ENCODE results near the gene SLAIN2. TPM values are rescaled to one million over a fixed set of nuclear protein-coding genes. Genes with fewer than 3 reads are reported as not detected.
"Not testable (repeated sequence)": the region's sequence is repeated elsewhere in the genome, so short reads cannot be mapped to it uniquely, and the experiment has no call there.

The SLAIN2 gene
- total RNA-seq, 1 donor from 2014 or later: 62.1 TPM

DNA sequence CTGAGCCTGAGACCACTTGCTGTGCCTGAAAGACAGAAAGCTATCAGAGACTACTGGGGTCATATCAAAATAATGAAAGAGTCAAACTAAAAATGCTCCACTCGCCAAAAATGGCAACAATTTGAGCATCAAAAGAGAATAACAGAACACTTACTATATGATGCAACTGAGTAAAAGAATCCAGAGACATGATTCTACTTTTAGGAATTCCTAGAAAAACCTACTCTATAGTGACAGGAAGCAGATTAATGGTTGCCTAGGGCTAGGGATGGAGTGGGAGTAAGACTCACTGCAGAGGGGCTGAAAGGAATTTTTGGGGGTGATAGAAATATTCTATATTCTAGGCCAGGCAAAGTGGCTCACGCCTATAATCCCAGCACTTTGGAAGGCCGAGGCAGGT lies 29.4 kb upstream of the SLAIN2 start:
- DNase-seq (no peak), ATAC-seq (ENCODE audit: low read depth) (no peak)
- Mint-ChIP-seq H3K4me3 (no peak overlapping the region), H3K9me3 (no peaks in the 10 kb centered on the region), H3K36me3 (ENCODE audit: low read depth) (no peaks in the 10 kb centered on the region), H3K27me3 (no peaks in the 10 kb centered on the region), H3K27ac (no peak overlapping the region), H3K4me1 (no peaks in the 10 kb centered on the region)
- POLR2A ChIA-PET: no interaction called here
- intact Hi-C loops (cut with micrococcal nuclease): no loop called here
- CTCF ChIA-PET: no interaction called here
- TF ChIP-seq, protein P1, sequence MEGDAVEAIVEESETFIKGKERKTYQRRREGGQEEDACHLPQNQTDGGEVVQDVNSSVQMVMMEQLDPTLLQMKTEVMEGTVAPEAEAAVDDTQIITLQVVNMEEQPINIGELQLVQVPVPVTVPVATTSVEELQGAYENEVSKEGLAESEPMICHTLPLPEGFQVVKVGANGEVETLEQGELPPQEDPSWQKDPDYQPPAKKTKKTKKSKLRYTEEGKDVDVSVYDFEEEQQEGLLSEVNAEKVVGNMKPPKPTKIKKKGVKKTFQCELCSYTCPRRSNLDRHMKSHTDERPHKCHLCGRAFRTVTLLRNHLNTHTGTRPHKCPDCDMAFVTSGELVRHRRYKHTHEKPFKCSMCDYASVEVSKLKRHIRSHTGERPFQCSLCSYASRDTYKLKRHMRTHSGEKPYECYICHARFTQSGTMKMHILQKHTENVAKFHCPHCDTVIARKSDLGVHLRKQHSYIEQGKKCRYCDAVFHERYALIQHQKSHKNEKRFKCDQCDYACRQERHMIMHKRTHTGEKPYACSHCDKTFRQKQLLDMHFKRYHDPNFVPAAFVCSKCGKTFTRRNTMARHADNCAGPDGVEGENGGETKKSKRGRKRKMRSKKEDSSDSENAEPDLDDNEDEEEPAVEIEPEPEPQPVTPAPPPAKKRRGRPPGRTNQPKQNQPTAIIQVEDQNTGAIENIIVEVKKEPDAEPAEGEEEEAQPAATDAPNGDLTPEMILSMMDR (IDR thresholded peaks at IDR 0.05): no peak

DNA sequence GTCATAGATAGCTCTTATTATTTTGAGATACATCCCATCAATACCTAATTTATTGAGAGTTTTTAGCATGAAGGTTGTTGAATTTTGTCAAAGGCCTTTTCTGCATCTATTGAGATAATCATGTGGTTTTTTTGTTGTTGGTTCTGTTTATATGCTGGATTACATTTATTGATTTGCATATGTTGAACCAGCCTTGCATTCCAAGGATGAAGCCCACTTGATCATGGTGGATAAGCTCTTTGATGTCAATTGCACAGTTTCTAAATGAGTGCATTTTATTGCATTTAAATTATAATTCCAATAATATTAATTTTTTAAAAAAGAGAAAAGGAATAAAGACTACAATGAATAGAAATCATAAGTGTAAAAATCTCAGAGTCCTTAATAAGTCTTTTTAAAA lies 26.6 kb upstream of the SLAIN2 start:
- H3K27ac Mint-ChIP-seq; POLR2A ChIA-PET; CTCF ChIA-PET; H3K4me3 Mint-ChIP-seq; H3K27me3 Mint-ChIP-seq; DNase-seq; ATAC-seq (ENCODE audit: low read depth); H3K36me3 Mint-ChIP-seq (ENCODE audit: low read depth); H3K4me1 Mint-ChIP-seq; H3K9me3 Mint-ChIP-seq: not testable (repeated sequence)
- intact Hi-C loops (cut with micrococcal nuclease): loop anchor here (5.0 kb wide), 1 partner anchor 183 kb away; no protein-coding TSS in a partner anchor

DNA sequence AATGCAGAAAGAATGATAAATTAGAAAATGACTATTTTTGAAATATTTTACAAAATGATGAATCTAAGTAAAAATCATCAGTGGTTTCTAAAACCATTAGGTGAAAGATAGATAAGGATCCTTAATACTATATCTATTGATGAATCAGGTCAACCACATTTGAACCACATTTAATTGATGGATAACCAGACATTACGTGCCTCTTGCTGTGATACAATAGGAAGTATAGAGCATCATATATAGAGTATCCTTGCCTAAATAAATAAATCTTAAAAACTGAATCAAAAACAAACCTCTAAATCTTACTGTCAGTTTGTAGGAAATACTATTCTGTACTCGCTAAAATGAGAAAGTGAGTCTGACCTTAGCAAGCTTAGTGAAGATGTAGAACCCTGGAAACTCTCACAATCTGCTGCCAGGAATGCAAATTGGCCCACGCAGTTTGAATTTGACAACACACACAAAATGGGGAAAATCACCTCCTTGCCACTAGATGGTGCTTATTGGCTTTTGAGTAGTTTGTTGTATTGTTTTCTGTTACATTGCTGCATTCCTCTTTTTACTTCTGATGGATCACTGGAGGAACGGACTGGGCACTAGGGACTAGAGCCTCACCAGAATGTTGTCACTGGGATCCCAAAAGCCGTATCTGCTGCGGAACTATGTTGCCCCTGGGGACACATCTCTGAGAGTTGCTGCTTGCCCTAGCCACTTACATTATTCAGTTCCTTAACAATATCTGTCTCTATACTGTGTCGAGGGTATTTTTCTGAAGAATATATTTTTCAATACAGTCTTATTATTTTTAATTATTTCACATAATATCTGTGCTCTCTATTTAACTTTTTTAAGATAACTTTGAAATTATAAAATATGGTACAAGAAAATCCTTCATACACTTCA lies 25.4 kb upstream of the SLAIN2 start:
- no peak for DNase-seq
- Mint-ChIP-seq H3K4me3 (no peak overlapping the region), H3K9me3 (no peaks in the 10 kb centered on the region), H3K27ac (no peak overlapping the region), H3K4me1 (no peaks in the 10 kb centered on the region), H3K27me3 (no peaks in the 10 kb centered on the region), H3K36me3 (ENCODE audit: low read depth) (no peaks in the 10 kb centered on the region)
- peak; percentile 28 for ATAC-seq (ENCODE audit: low read depth)
- ChIA-PET CTCF (no interaction called here), POLR2A (no interaction called here)
- TF ChIP-seq, protein P1 (IDR thresholded peaks at IDR 0.05): no peak
- intact Hi-C loops (cut with micrococcal nuclease): loop anchor here (2.0 to 5.0 kb wide), 2 partner anchors 181 to 647 kb away; no protein-coding TSS in a partner anchor

DNA sequence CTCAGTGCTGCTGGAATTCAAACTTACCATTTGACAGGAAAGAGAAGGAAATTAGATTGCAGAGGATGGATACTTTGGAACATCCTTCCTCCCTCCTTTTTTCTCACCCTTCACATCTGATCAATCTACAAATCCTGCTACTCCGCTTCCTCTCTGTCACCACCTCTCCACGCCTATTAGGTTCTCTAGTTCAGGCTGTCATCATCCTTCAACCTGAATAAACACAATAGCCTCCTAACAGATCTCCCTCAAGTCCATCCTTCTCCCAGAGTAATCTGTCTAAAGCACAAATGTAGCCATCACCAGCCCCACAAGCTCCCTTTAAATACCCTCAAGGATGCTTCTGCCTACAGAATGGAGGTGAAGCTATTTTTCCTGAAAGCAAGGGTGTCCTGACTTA lies 20.0 kb upstream of the SLAIN2 start:
- intact Hi-C loops (cut with micrococcal nuclease): no loop called here
- DNase-seq (no peak), ATAC-seq (ENCODE audit: low read depth) (no peak)
- no peaks in the 10 kb centered on the region for H3K9me3 Mint-ChIP-seq
- TF ChIP-seq, protein P1 (IDR thresholded peaks at IDR 0.05): no peak
- H3K4me3 Mint-ChIP-seq: no peak overlapping the region
- POLR2A ChIA-PET: no interaction called here
- CTCF ChIA-PET: no interaction called here
- H3K27ac Mint-ChIP-seq: no peak overlapping the region
- no peaks in the 10 kb centered on the region for H3K36me3 Mint-ChIP-seq (ENCODE audit: low read depth)
- H3K27me3 Mint-ChIP-seq: peaks cover 2% of the 10 kb centered on the region
- no peaks in the 10 kb centered on the region for H3K4me1 Mint-ChIP-seq

DNA sequence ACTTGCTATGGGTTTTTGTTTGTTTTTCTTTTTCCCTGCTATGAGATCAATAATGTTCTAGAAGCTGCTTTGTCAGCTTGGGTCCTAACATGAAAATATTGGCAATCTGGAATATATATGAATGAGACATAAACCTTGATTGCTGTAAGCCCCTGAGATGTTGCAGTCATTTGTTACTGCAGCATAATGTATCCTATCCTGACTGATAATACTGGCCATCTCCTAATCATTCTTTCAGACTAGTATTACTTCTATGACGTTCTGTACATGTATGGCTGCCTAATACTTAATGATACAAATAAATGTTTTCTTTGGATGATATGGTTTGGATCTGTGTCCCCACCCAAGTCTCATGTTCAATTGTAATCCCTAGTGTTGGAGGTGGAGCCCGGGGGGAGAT lies 19.3 kb upstream of the SLAIN2 start:
- TF ChIP-seq, protein P1 (IDR thresholded peaks at IDR 0.05): no peak
- ATAC-seq (ENCODE audit: low read depth): no peak

More for the DNA sequence above, 19.3 kb upstream of the SLAIN2 start:
- POLR2A ChIA-PET: no interaction called here
- Mint-ChIP-seq H3K27me3 (peaks cover 2% of the 10 kb centered on the region), H3K9me3 (no peaks in the 10 kb centered on the region), H3K36me3 (ENCODE audit: low read depth) (no peaks in the 10 kb centered on the region), H3K4me3 (no peak overlapping the region), H3K4me1 (no peaks in the 10 kb centered on the region), H3K27ac (no peak overlapping the region)
- CTCF ChIA-PET: no interaction called here
- no peak for DNase-seq
- intact Hi-C loops (cut with micrococcal nuclease): no loop called here

Measured in activated B cell treated with CpG ODN at 0.5 μM for 24 hours (primary cell).